K562 (cell line): ENCODE measurements around the gene KLHDC7B.

Source experiments
- CHD2 ChIP-seq: IDR thresholded peaks from 2 replicates; pipeline ENCODE4 v1.6.1; 2011; ENCODE audit warnings: low read depth, low read length
- DMBX1 ChIP-seq: fragments of 250-450 bp; sonication (Bioruptor Pico); IDR thresholded peaks from 2 replicates; pipeline ENCODE4 v1.8.0; 2022; ENCODE audit warnings: inconsistent platforms, mild to moderate bottlenecking, moderate library complexity, borderline replicate concordance
- ETV6 ChIP-seq, 3 experiments: fragments of 150-350 bp in 1 of 3; sonication (generic) in 1 of 3; formaldehyde crosslinking in 1 of 3; IDR thresholded peaks; 2 replicates each; pipeline versions ENCODE4 v1.6.1 to v1.8.0; 2014 to 2022; ENCODE audit warnings: borderline replicate concordance in 2 of 3, low read depth in 2 of 3, antibody characterized with exemption in 1 of 3, low read length in 1 of 3, mild to moderate bottlenecking in 1 of 3, missing genetic modification reagents in 1 of 3
- TRIM28 ChIP-seq: fragments of 450-650 bp; IDR thresholded peaks from 2 replicates; pipeline ENCODE4 v1.6.1; 2017
- YY1 ChIP-seq, 3 experiments: IDR thresholded peaks; 2 replicates each; pipeline ENCODE4 v1.6.1; 2011; ENCODE audit warnings: low read length in 2 of 3, mild to moderate bottlenecking in 2 of 3, moderate library complexity in 2 of 3, borderline replicate concordance in 1 of 3, control low read depth in 1 of 3, low read depth in 1 of 3; ENCODE audit not compliant: insufficient read depth in 3 of 3, insufficient replicate concordance in 2 of 3, control insufficient read depth in 1 of 3, insufficient read length in 1 of 3; ENCODE audit errors: extremely low read depth in 1 of 3
- ZNF121 ChIP-seq: sonication (generic); formaldehyde crosslinking; conservative IDR thresholded peaks from 2 replicates; pipeline ENCODE4 v1.8.0; 2022; ENCODE audit warnings: missing genetic modification reagents
- ZNF668 ChIP-seq: fragments of 250-450 bp; sonication (Bioruptor Pico); IDR thresholded peaks from 2 replicates; pipeline ENCODE4 v1.8.0; 2022; ENCODE audit warnings: mild to moderate bottlenecking, inconsistent platforms
- ZZZ3 ChIP-seq: fragments of 450-650 bp; IDR thresholded peaks from 2 replicates; pipeline ENCODE4 v1.6.1; 2016; ENCODE audit warnings: antibody characterized with exemption, mild to moderate bottlenecking, moderate library complexity
- TF ChIP-seq, protein P1 (sequence below), 2 experiments: fragments of 150-350 bp in 1 of 2; IDR thresholded peaks; 2 replicates each; pipeline ENCODE4 v1.6.1; 2012 to 2016; ENCODE audit warnings: low read depth in 2 of 2, low read length in 2 of 2, mild to moderate bottlenecking in 1 of 2, moderate library complexity in 1 of 2
- TF ChIP-seq, protein P2 (sequence below), 3 experiments: IDR thresholded peaks in 2 of 3; conservative IDR thresholded peaks in 1 of 3; 2 replicates each; pipeline ENCODE4 v1.5.1; 2011 to 2012; ENCODE audit warnings: low read length in 3 of 3, mild to moderate bottlenecking in 3 of 3, control low read depth in 2 of 3, improper control_type of control experiment in 1 of 3, inconsistent platforms in 1 of 3, low read depth in 1 of 3, mixed read lengths in 1 of 3, moderate library complexity in 1 of 3; ENCODE audit not compliant: insufficient read depth in 2 of 3
- TF ChIP-seq, protein P3 (sequence below): fragments of 150-350 bp; conservative IDR thresholded peaks from 2 replicates; pipeline ENCODE4 v1.6.1; 2014; ENCODE audit warnings: low read length

DNA sequence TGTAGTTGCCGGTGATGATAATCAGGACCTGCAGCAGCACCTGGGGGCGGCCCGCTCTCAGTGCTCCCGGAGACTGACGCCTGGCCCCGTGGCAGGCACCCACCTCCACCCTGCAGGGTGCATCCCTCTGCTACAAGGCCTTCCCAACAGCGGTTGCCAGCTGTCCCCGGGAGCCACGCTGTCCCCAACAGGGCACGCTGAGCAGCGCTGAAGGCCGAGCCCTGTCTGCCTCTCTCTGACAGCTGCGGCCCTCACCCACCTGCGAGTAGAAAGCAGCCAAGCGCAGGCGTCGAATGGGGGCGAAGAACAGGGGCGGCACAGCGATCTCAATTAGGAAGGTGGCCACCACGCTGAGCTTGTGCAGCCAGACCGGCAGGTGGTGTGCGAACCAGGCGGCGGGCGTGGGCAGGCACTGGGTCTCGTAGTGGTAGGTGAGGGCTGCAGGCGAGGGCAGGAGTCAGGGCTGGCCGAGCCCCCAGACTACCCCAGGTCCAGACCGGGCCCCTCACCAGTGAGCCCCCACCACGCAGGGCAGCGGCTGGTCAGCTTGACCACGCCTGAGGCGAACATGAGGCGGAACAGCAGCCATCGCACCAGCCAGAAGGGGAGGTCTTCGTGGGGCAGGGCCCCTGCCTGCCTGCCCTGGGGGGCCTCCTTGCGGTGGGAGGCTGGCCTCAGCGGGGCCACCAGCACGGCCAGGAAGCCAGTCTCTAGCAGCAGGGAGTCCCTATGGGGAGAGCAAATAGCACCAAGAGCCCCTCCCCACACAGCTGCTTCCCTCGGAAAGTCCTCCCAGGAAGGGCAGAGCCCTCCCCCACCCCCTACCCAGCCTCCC is 39.7 kb upstream of the KLHDC7B start:
- TF ChIP-seq TRIM28: no peak
- TF ChIP-seq ZZZ3: no peak
- TF ChIP-seq ZNF668 (CRISPR knock-in tag): no peak
- TF ChIP-seq, protein P1, sequence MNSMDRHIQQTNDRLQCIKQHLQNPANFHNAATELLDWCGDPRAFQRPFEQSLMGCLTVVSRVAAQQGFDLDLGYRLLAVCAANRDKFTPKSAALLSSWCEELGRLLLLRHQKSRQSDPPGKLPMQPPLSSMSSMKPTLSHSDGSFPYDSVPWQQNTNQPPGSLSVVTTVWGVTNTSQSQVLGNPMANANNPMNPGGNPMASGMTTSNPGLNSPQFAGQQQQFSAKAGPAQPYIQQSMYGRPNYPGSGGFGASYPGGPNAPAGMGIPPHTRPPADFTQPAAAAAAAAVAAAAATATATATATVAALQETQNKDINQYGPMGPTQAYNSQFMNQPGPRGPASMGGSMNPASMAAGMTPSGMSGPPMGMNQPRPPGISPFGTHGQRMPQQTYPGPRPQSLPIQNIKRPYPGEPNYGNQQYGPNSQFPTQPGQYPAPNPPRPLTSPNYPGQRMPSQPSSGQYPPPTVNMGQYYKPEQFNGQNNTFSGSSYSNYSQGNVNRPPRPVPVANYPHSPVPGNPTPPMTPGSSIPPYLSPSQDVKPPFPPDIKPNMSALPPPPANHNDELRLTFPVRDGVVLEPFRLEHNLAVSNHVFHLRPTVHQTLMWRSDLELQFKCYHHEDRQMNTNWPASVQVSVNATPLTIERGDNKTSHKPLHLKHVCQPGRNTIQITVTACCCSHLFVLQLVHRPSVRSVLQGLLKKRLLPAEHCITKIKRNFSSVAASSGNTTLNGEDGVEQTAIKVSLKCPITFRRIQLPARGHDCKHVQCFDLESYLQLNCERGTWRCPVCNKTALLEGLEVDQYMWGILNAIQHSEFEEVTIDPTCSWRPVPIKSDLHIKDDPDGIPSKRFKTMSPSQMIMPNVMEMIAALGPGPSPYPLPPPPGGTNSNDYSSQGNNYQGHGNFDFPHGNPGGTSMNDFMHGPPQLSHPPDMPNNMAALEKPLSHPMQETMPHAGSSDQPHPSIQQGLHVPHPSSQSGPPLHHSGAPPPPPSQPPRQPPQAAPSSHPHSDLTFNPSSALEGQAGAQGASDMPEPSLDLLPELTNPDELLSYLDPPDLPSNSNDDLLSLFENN (IDR thresholded peaks at IDR 0.05; ENCODE audit: low read depth in 2 of 2, low read length in 2 of 2): no peak
- TF ChIP-seq YY1 (IDR thresholded peaks at IDR 0.05; ENCODE audit: borderline replicate concordance in 1 of 3, control insufficient read depth in 1 of 3, extremely low read depth in 1 of 3, insufficient read depth in 3 of 3, insufficient read length in 1 of 3, insufficient replicate concordance in 2 of 3, low read depth in 1 of 3, low read length in 2 of 3): no peak
- TF ChIP-seq CHD2: no peak
- no peak for TF ChIP-seq ZNF121
- TF ChIP-seq DMBX1: no peak
- no peak for TF ChIP-seq ETV6 (IDR thresholded peaks at IDR 0.05; ENCODE audit: borderline replicate concordance in 1 of 2, low read depth in 2 of 2, low read length in 1 of 2)
- no peak for TF ChIP-seq ETV6 (CRISPR knock-in tag; IDR thresholded peaks at IDR 0.05; ENCODE audit: borderline replicate concordance)
- TF ChIP-seq, protein P2, sequence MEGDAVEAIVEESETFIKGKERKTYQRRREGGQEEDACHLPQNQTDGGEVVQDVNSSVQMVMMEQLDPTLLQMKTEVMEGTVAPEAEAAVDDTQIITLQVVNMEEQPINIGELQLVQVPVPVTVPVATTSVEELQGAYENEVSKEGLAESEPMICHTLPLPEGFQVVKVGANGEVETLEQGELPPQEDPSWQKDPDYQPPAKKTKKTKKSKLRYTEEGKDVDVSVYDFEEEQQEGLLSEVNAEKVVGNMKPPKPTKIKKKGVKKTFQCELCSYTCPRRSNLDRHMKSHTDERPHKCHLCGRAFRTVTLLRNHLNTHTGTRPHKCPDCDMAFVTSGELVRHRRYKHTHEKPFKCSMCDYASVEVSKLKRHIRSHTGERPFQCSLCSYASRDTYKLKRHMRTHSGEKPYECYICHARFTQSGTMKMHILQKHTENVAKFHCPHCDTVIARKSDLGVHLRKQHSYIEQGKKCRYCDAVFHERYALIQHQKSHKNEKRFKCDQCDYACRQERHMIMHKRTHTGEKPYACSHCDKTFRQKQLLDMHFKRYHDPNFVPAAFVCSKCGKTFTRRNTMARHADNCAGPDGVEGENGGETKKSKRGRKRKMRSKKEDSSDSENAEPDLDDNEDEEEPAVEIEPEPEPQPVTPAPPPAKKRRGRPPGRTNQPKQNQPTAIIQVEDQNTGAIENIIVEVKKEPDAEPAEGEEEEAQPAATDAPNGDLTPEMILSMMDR (IDR thresholded peaks at IDR 0.05 in 2 of 3, conservative IDR thresholded peaks at IDR 0.05 in 1 of 3; ENCODE audit: insufficient read depth in 2 of 3, low read depth in 1 of 3, low read length in 3 of 3): no peak
- TF ChIP-seq, protein P3, sequence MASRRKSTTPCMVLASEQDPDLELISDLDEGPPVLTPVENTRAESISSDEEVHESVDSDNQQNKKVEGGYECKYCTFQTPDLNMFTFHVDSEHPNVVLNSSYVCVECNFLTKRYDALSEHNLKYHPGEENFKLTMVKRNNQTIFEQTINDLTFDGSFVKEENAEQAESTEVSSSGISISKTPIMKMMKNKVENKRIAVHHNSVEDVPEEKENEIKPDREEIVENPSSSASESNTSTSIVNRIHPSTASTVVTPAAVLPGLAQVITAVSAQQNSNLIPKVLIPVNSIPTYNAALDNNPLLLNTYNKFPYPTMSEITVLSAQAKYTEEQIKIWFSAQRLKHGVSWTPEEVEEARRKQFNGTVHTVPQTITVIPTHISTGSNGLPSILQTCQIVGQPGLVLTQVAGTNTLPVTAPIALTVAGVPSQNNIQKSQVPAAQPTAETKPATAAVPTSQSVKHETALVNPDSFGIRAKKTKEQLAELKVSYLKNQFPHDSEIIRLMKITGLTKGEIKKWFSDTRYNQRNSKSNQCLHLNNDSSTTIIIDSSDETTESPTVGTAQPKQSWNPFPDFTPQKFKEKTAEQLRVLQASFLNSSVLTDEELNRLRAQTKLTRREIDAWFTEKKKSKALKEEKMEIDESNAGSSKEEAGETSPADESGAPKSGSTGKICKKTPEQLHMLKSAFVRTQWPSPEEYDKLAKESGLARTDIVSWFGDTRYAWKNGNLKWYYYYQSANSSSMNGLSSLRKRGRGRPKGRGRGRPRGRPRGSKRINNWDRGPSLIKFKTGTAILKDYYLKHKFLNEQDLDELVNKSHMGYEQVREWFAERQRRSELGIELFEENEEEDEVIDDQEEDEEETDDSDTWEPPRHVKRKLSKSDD: no peak
